Liver (tissue), 3 donors: ENCODE results near the gene RPTOR.

Source experiments
- ATF3 ChIP-seq: IDR thresholded peaks from 2 replicates; pipeline ENCODE4 v1.6.1; 2016; ENCODE audit warnings: antibody characterized with exemption
- CTCF ChIP-seq: fragments of 150-350 bp; IDR thresholded peaks from 2 replicates; pipeline ENCODE4 v1.5.1; 2017; ENCODE audit warnings: improper control_type of control experiment, low read depth, low read length; ENCODE audit not compliant: missing input control
- EGR1 ChIP-seq, 2 donors: IDR thresholded peaks; 2 replicates each; pipeline ENCODE4 v1.6.1; 2016 to 2018; ENCODE audit warnings: antibody characterized with exemption in 2 of 2, low read depth in 2 of 2
- FOXA1 ChIP-seq: IDR thresholded peaks from 2 replicates; pipeline ENCODE4 v1.6.1; 2016; ENCODE audit warnings: antibody characterized with exemption
- HNF4G ChIP-seq: IDR thresholded peaks from 2 replicates; pipeline ENCODE4 v1.6.1; 2016; ENCODE audit warnings: antibody characterized with exemption
- JUND ChIP-seq, 2 donors: IDR thresholded peaks; 2 replicates each; pipeline ENCODE4 v1.6.1; 2016; ENCODE audit warnings: antibody characterized with exemption in 2 of 2
- RAD21 ChIP-seq, 2 donors: IDR thresholded peaks; 2 replicates each; pipeline ENCODE4 v1.6.1; 2016; ENCODE audit warnings: antibody characterized with exemption in 2 of 2, mild to moderate bottlenecking in 2 of 2
- REST ChIP-seq: IDR thresholded peaks from 2 replicates; pipeline ENCODE4 v1.6.1; 2016; ENCODE audit warnings: antibody characterized with exemption, mild to moderate bottlenecking
- RXRA ChIP-seq, 2 donors: IDR thresholded peaks; 2 replicates each; pipeline ENCODE4 v1.6.1; 2017 to 2018; ENCODE audit warnings: antibody characterized with exemption in 2 of 2, mild to moderate bottlenecking in 1 of 2
- SP1 ChIP-seq: IDR thresholded peaks from 2 replicates; pipeline ENCODE4 v1.6.1; 2018; ENCODE audit warnings: antibody characterized with exemption, mild to moderate bottlenecking
- TAF1 ChIP-seq: conservative IDR thresholded peaks from 2 replicates; pipeline ENCODE4 v1.6.1; 2016; ENCODE audit warnings: antibody characterized with exemption, mild to moderate bottlenecking
- YY1 ChIP-seq: IDR thresholded peaks from 2 replicates; pipeline ENCODE4 v1.6.1; 2016; ENCODE audit warnings: antibody characterized with exemption, mild to moderate bottlenecking
- ZBTB33 ChIP-seq: IDR thresholded peaks from 2 replicates; pipeline ENCODE4 v1.6.1; 2016; ENCODE audit warnings: antibody characterized with exemption
- TF ChIP-seq, protein P1 (sequence below): IDR thresholded peaks from 2 replicates; pipeline ENCODE4 v1.6.1; 2016; ENCODE audit warnings: antibody characterized with exemption
- donor health status: healthy.
- donor health status: healthy.

GRCh38 chr17:80730739-80731138 lies 186.1 kb downstream of the RPTOR start:
- TF ChIP-seq SP1 = no peak
- no peak for TF ChIP-seq CTCF
- no peak for TF ChIP-seq RAD21 (IDR thresholded peaks at IDR 0.05)
- TF ChIP-seq RXRA (IDR thresholded peaks at IDR 0.05) = no peak
- TF ChIP-seq TAF1 = no peak
- no peak for TF ChIP-seq EGR1 (IDR thresholded peaks at IDR 0.05; ENCODE audit: low read depth in 2 of 2)
- TF ChIP-seq ATF3 = no peak
- no peak for TF ChIP-seq FOXA1
- no peak for TF ChIP-seq YY1
- no peak for TF ChIP-seq JUND (IDR thresholded peaks at IDR 0.05)
- TF ChIP-seq, protein P1, sequence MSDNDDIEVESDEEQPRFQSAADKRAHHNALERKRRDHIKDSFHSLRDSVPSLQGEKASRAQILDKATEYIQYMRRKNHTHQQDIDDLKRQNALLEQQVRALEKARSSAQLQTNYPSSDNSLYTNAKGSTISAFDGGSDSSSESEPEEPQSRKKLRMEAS = no peak
- TF ChIP-seq ZBTB33 = no peak
- no peak for TF ChIP-seq REST
- no peak for TF ChIP-seq HNF4G
